Adrenal gland (tissue), 19 donors: ENCODE data around the gene IRX3. TPM values are rescaled to one million over a fixed set of nuclear protein-coding genes. Genes with fewer than 3 reads are reported as not detected.

Experiments
- DNase-seq, 7 donors: peaks; one replicate each; pipeline ENCODE4 v3.0.0-alpha.2; 2019 to 2020
- H3K27ac ChIP-seq, 5 donors: fragments of 200-600 bp; sonication (generic) in 4 of 5; 1 replicate in 3 of 5; 2 replicates in 2 of 5; pipeline versions ENCODE4 v1.5.1 to v1.8.0; 2016 to 2020; ENCODE audit warnings: mild to moderate bottlenecking in 1 of 5
- H3K27me3 ChIP-seq: fragments of 200-600 bp; 2 replicates; pipeline ENCODE4 v1.8.0; 2021
- H3K36me3 ChIP-seq, 2 donors: fragments of 200-600 bp; replicated peaks in 1 of 2; 1 replicate in 1 of 2; 2 replicates in 1 of 2; pipeline versions ENCODE4 v1.5.1 to v1.8.0; 2018 to 2022
- H3K4me1 ChIP-seq, 2 donors: fragments of 200-600 bp; replicated peaks in 1 of 2; 1 replicate in 1 of 2; 2 replicates in 1 of 2; pipeline versions ENCODE4 v1.5.1 to v1.8.0; 2018 to 2021
- H3K4me3 ChIP-seq, 4 donors: fragments of 200-600 bp; sonication (generic) in 3 of 4; one replicate each; pipeline ENCODE4 v1.5.1; 2016 to 2018
- H3K9me3 ChIP-seq, 3 donors: fragments of 200-600 bp; sonication (generic) in 1 of 3; replicated peaks in 1 of 3; 1 replicate in 2 of 3; 2 replicates in 1 of 3; pipeline versions ENCODE4 v1.5.1 to v1.8.0; 2016 to 2021
- CTCF ChIP-seq, 6 experiments: fragments of 450-650 bp in 4 of 6; fragments of 200-600 bp in 2 of 6; sonication (generic) in 1 of 6; IDR thresholded peaks; 1 replicate in 5 of 6; 2 replicates in 1 of 6; pipeline versions ENCODE4 v1.5.1 to v1.8.0; 2016 to 2021; ENCODE audit warnings: antibody characterized with exemption in 6 of 6, mild to moderate bottlenecking in 2 of 6, moderate library complexity in 1 of 6
- POLR2A ChIP-seq, 2 donors: fragments of 450-650 bp; IDR thresholded peaks; one replicate each; pipeline ENCODE4 v1.6.1; 2017; ENCODE audit warnings: antibody characterized with exemption in 2 of 2, mild to moderate bottlenecking in 2 of 2, moderate library complexity in 1 of 2
- WGBS, 4 donors: extraction: QIAGEN DNeasy Blood & Tissue Kit in 2 of 4; methylation state at CpG; one replicate each; pipeline versions ENCODE4 v1.1.5 to v1.1.7; 2013 to 2017; 5-methylcytosine and 5-hydroxymethylcytosine counted together
- intact Hi-C, 2 donors: fragments of 100-400 bp; cut with DNase I; formaldehyde crosslinking; loops; one replicate each; pipeline versions ENCODE4 v1.14.1 to v1.15.0; 2022 to 2023
- long read RNA-seq, 10 donors: library from polyadenylated mRNA in 3 of 10; unstranded in 2 of 10; stranded (forward) in 1 of 10; transcript quantifications; one replicate each; pipeline ENCODE4 v2.0.0 and lab custom pipeline, GENCODE V29; 2021 to 2026
- polyA plus RNA-seq, 3 donors: library from polyadenylated mRNA; stranded (reverse); fragments of 200-250 nt in 2 of 3; fragments of 350-450 nt in 1 of 3; fragmentation: Illumina TruSeq in 1 of 3; extraction: RNeasy Lipid Tissue Mini Kit (QIAGEN cat#74804) in 1 of 3; gene quantifications; one replicate each; pipeline ENCODE4 v1.2.3, GENCODE V29; 2013 to 2014
- total RNA-seq, 9 donors: library from RNA; depleted of rRNA in 4 of 9; stranded (reverse); fragments of >200 nt in 4 of 9; fragments of 120-200 nt in 1 of 9; fragmentation: NEBNext Ultra II Directional in 1 of 9; extraction: Animal tissue kit (Norgen Biotek cat#: 25700) in 1 of 9; gene quantifications; one replicate each; pipeline versions ENCODE4 v1.1.0 to v1.2.4, GENCODE V29; 2013 to 2023
- donor health status: healthy with polysubstance abuse.
- donor health status: Bipolar disorder and iron deficiency.
- donor health status: DM: yes; HTN: yes; CAD: no.
- donor health status: DM: no; HTN: no; CAD: no.
- donor health status: DM: no; HTN: no; CAD: no.
- donor health status: DM: yes; HTN: yes; CAD: no.

The IRX3 gene
- total RNA-seq = 10 to 100 TPM in 6 of 9 donors, 1 to 10 TPM in 3; 2.7 to 18.6 (median 11.0) TPM
- polyA plus RNA-seq = 1 to 10 TPM; 1.4 to 7.0 (median 2.8) TPM
- long read RNA-seq, donor 1 = 0 reads
- long read RNA-seq, donor 2 = 0 reads
- long read RNA-seq, donor 3 = 0 reads
- long read RNA-seq, donor 4, partial matches to known transcripts = 3 of 4 reads
- long read RNA-seq, donor 4, other reads (novel, unspliced or antisense) = 1 of 4 reads
- long read RNA-seq, donor 5, transcript IRX3-201 (4 exons, 2,601 nt) = major isoform, 39 of 47 reads
- long read RNA-seq, donor 5, partial matches to known transcripts = 7 of 47 reads
- long read RNA-seq, donor 5, other reads (novel, unspliced or antisense) = 1 of 47 reads
- long read RNA-seq, donor 6, partial matches to known transcripts = 2 of 2 reads
- long read RNA-seq, donor 6, other reads (novel, unspliced or antisense) = 0 of 2 reads
- long read RNA-seq, donor 7 = 0 reads
- long read RNA-seq, donor 8, partial matches to known transcripts = 7 of 9 reads
- long read RNA-seq, donor 8, other reads (novel, unspliced or antisense) = 0 of 9 reads
- long read RNA-seq, donor 9 = 0 reads
- long read RNA-seq, donor 10, partial matches to known transcripts = 0 of 3 reads
- long read RNA-seq, donor 10, other reads (novel, unspliced or antisense) = 0 of 3 reads

GRCh38 chr16:54286366-54287130 is at the start of gene IRX3:
IRX3 (minus strand) TSS chr16:54286787; CDS start chr16:54286050, 737 bp downstream.
- peak within 1 kb of the TSS in 2 of 4 donors; percentile 49 to 61 for H3K4me3 ChIP-seq
- intact Hi-C loops = loop anchor here (5.0 to 10.0 kb wide), 2 partner anchors 646 to 648 kb away; partner anchors contain the start of gene IRX5 (in 2 of the 2)
- H3K27me3 ChIP-seq = peaks cover 91% of the 10 kb centered on the region
- 1% methylated on average over 26 to 67 of the region's 67 CpGs for WGBS, 4 donors
- peak in 1 of 2 donors; percentile 46 for TF ChIP-seq POLR2A (IDR thresholded peaks at IDR 0.05)
- TF ChIP-seq CTCF (IDR thresholded peaks at IDR 0.05) = no peak
- H3K36me3 ChIP-seq = no peaks in the 10 kb centered on the region
- H3K9me3 ChIP-seq = no peaks in the 10 kb centered on the region
- H3K27ac ChIP-seq = peak within 1 kb of the TSS in 3 of 5 donors; percentile 37 to 88 (median 57)
- DNase-seq = peak; percentile 56 to 85 (median 73)
- H3K4me1 ChIP-seq = peaks cover 14 to 26% of the 10 kb centered on the region in 2 donors

GRCh38 chr16:54335230-54335629 is 48.6 kb upstream of the IRX3 start:
- Histone ChIP-seq H3K27me3 (peaks cover 11% of the 10 kb centered on the region), H3K36me3 (no peaks in the 10 kb centered on the region)

GRCh38 chr16:54334208-54334607 is 47.6 kb upstream of the IRX3 start:
- no peaks in the 10 kb centered on the region for H3K9me3 ChIP-seq
- H3K36me3 ChIP-seq = no peaks in the 10 kb centered on the region
- no peak for DNase-seq
- 82 to 94% (median 92%) methylated on average over 2 of the region's 2 CpGs for WGBS, 4 donors
- intact Hi-C loops = no loop called here
- peaks cover 11% of the 10 kb centered on the region for H3K27me3 ChIP-seq
- H3K4me1 ChIP-seq = no peaks in the 10 kb centered on the region
- TF ChIP-seq POLR2A (IDR thresholded peaks at IDR 0.05) (no peak), CTCF (IDR thresholded peaks at IDR 0.05) (no peak)
- H3K4me3 ChIP-seq = no peak overlapping the region
- no peak overlapping the region for H3K27ac ChIP-seq

More at GRCh38 chr16:54335230-54335629, 48.6 kb upstream of the IRX3 start:
- 48 to 57% (median 56%) methylated on average over 3 of the region's 3 CpGs for WGBS, 4 donors
- TF ChIP-seq CTCF (IDR thresholded peaks at IDR 0.05) (no peak), POLR2A (IDR thresholded peaks at IDR 0.05) (no peak)
- no peak overlapping the region for H3K27ac ChIP-seq
- no peaks in the 10 kb centered on the region for H3K4me1 ChIP-seq
- DNase-seq = no peak
- H3K4me3 ChIP-seq = no peak overlapping the region
- no peaks in the 10 kb centered on the region for H3K9me3 ChIP-seq
- intact Hi-C loops = no loop called here
